Thoracic aorta (tissue), 2 donors: ENCODE results near the gene SH3GLB2. TPM values are rescaled to one million over a fixed set of nuclear protein-coding genes. Genes with fewer than 3 reads are reported as not detected.

Experiments used
- ATAC-seq: fragments of 150-250 bp; one replicate; pipeline ENCODE4 v1.8.0; 2017; ENCODE audit warnings: low read depth; ENCODE audit not compliant: insufficient number of reproducible peaks, low FRiP score
- DNase-seq: peaks from one replicate; pipeline ENCODE4 v3.0.0-alpha.2; 2020; ENCODE audit warnings: low spot score
- H3K27ac ChIP-seq, 2 donors: fragments of 200-600 bp; sonication (generic); 1 replicate in 1 of 2; 2 replicates in 1 of 2; pipeline ENCODE4 v1.5.1; 2016; ENCODE audit warnings: mild to moderate bottlenecking in 2 of 2, moderate library complexity in 2 of 2
- H3K27me3 ChIP-seq: fragments of 200-600 bp; sonication (generic); replicated peaks from 2 replicates; pipeline ENCODE4 v1.6.0; 2016; ENCODE audit warnings: mild to moderate bottlenecking; ENCODE audit not compliant: insufficient read depth
- H3K36me3 ChIP-seq: fragments of 200-600 bp; sonication (generic); one replicate; pipeline ENCODE4 v1.5.1; 2016
- H3K4me1 ChIP-seq, 2 donors: fragments of 200-600 bp; sonication (generic); 1 replicate in 1 of 2; 2 replicates in 1 of 2; pipeline versions ENCODE4 v1.5.1 to v1.6.0; 2016; ENCODE audit warnings: low read depth in 2 of 2, mild to moderate bottlenecking in 1 of 2; ENCODE audit not compliant: control insufficient read depth in 1 of 2
- H3K4me3 ChIP-seq: fragments of 200-600 bp; sonication (generic); 2 replicates; pipeline ENCODE4 v1.5.1; 2016; ENCODE audit warnings: mild to moderate bottlenecking
- H3K9me3 ChIP-seq: fragments of 200-600 bp; sonication (generic); 2 replicates; pipeline ENCODE4 v1.5.1; 2016
- total RNA-seq, 2 donors: library from RNA; depleted of rRNA; stranded (reverse); fragments of >200 nt; gene quantifications; one replicate each; pipeline versions ENCODE4 v1.1.0 to v1.2.3, GENCODE V29; 2016
- TF ChIP-seq, protein P1 (sequence below): fragments of 200-600 bp; sonication (generic); IDR thresholded peaks from one replicate; pipeline ENCODE4 v1.5.1; 2019; ENCODE audit warnings: antibody characterized with exemption

The SH3GLB2 gene
- total RNA-seq, 2 donors from 2014 or later: 101 to 184 TPM

DNA sequence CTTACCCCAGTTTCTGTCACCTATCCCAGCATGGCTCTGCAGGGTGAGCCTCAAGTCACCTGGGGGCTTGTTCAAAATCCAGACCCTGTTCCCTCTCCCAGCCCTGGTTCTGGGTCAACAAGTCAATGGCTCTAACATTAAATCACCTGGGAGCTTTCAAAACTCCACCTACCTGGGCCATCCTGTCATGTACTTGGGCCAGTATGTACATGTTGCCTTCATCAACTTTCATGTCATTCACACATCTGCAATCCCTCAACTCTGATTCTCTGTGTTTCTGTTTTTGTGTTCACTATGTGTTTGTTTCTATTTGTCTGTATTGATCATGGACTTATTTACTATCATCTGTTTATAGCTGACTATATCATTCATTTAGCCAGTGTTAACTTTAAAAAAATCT, 2.1 kb upstream of the SH3GLB2 start:
- ATAC-seq: no peak
- no peak for DNase-seq
- H3K27me3 ChIP-seq: no peaks in the 10 kb centered on the region
- no peaks in the 10 kb centered on the region for H3K36me3 ChIP-seq
- no peak overlapping the region for H3K27ac ChIP-seq
- TF ChIP-seq, protein P1, sequence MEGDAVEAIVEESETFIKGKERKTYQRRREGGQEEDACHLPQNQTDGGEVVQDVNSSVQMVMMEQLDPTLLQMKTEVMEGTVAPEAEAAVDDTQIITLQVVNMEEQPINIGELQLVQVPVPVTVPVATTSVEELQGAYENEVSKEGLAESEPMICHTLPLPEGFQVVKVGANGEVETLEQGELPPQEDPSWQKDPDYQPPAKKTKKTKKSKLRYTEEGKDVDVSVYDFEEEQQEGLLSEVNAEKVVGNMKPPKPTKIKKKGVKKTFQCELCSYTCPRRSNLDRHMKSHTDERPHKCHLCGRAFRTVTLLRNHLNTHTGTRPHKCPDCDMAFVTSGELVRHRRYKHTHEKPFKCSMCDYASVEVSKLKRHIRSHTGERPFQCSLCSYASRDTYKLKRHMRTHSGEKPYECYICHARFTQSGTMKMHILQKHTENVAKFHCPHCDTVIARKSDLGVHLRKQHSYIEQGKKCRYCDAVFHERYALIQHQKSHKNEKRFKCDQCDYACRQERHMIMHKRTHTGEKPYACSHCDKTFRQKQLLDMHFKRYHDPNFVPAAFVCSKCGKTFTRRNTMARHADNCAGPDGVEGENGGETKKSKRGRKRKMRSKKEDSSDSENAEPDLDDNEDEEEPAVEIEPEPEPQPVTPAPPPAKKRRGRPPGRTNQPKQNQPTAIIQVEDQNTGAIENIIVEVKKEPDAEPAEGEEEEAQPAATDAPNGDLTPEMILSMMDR: no peak
- H3K4me1 ChIP-seq: peaks cover 10 to 24% of the 10 kb centered on the region in 2 donors
- no peaks in the 10 kb centered on the region for H3K9me3 ChIP-seq
- no peak overlapping the region for H3K4me3 ChIP-seq

- ATAC-seq (peak; percentile 21), DNase-seq (no peak)
- H3K27ac ChIP-seq: peak overlapping the region; percentile 69 to 75
Observed at GRCh38 chr9:129027685-129028191, 393 bp downstream of the SH3GLB2 start.

GRCh38 chr9:129027224-129027684, 877 bp downstream of the SH3GLB2 start:
- ATAC-seq (no peak), DNase-seq (no peak)
- TF ChIP-seq, protein P1: no peak
- no peaks in the 10 kb centered on the region for H3K27me3 ChIP-seq
- H3K36me3 ChIP-seq: no peaks in the 10 kb centered on the region
- peak overlapping the region; percentile 94 for H3K4me3 ChIP-seq
- H3K27ac ChIP-seq: peak overlapping the region; percentile 69 to 75
- H3K9me3 ChIP-seq: no peaks in the 10 kb centered on the region
- peaks cover 12 to 42% of the 10 kb centered on the region in 2 donors for H3K4me1 ChIP-seq

More at GRCh38 chr9:129027685-129028191, 393 bp downstream of the SH3GLB2 start:
- Histone ChIP-seq H3K27me3 (no peaks in the 10 kb centered on the region), H3K4me3 (peak overlapping the region; percentile 94), H3K36me3 (no peaks in the 10 kb centered on the region), H3K4me1 (peaks cover 10 to 37% of the 10 kb centered on the region in 2 donors), H3K9me3 (no peaks in the 10 kb centered on the region)
- TF ChIP-seq, protein P1: no peak

- peak overlapping the region; percentile 69 to 75 for H3K27ac ChIP-seq
- peaks cover 15 to 48% of the 10 kb centered on the region in 2 donors for H3K4me1 ChIP-seq
- TF ChIP-seq, protein P1: no peak
- no peaks in the 10 kb centered on the region for H3K36me3 ChIP-seq
- ATAC-seq (no peak), DNase-seq (no peak)
- H3K9me3 ChIP-seq: no peaks in the 10 kb centered on the region
- H3K27me3 ChIP-seq: no peaks in the 10 kb centered on the region
- H3K4me3 ChIP-seq: peak overlapping the region; percentile 94
Observed at GRCh38 chr9:129026442-129027223, 1.5 kb downstream of the SH3GLB2 start.

DNA sequence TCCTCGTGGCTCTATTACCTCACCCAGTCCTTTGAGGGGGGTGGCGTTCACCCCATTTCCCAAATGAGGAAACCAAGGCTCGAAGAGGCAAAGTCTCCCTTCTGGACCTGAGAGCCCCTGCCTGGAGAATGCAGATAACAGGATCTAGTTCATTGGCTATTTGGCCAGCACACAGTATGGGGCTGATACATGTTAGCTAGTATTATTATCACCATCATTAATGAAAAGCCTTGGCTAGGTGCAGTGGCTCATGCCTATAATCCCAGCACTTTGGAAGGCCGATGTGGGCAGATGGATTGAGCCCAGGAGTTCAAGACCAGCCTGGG, 4.3 kb downstream of the SH3GLB2 start:
- H3K4me3 ChIP-seq: no peak overlapping the region
- H3K27ac ChIP-seq: peak overlapping the region; percentile 58 to 69
- ATAC-seq: no peak
- no peaks in the 10 kb centered on the region for H3K9me3 ChIP-seq
- H3K27me3 ChIP-seq: no peaks in the 10 kb centered on the region
- H3K4me1 ChIP-seq: peaks cover 15 to 45% of the 10 kb centered on the region in 2 donors
- TF ChIP-seq, protein P1: no peak
- no peaks in the 10 kb centered on the region for H3K36me3 ChIP-seq
- DNase-seq: no peak
